Stimulated activated CD8-positive, alpha-beta memory T cell treated with anti-CD3 and anti-CD28 coated beads, Interleukin-12 subunit alpha, Interleukin-12 subunit beta, amount 100 ng/mL, for 24 hours (primary cell): ENCODE measurements around the gene DEPP1.

Experiments used
- DNase-seq: peaks from one replicate; pipeline ENCODE4 v3.0.0-alpha.2; 2020; ENCODE audit errors: extremely low read depth

DEPP1 gene

DNA sequence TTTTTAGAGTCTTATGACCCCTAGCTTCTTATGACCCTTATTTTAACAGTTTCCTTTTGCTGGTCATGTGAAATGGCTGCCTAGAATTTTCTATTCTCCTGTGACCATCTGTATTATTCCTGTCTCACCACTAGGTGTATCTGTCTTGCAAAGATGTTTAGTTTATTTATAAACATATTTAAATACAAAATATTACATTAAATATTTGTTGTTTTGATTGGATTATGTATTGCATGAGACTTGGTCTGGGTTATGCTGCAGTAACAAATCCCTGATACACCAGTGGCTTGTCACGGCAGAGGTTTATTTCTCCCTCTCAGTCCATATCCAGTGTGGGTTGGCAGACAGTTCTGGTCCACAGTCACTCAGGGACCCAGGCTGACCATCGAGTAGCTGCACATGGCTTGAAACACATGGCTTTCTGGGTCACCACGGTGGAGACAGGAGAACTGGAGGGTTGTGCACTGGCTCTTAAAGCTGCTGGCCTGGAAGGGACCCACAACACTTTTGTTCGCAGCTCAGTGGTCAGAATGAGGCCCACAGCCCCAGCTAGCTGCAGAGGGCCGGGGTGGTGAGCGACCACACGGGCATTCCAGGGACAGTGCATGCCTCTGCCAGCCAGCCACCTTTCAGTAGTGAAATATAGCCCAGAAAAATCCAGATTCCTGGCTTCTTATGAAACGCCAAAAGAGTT is 11.6 kb downstream of the DEPP1 start:
- no peak for DNase-seq

GRCh38 chr10:44966129-44966815 is 12.3 kb downstream of the DEPP1 start:
- DNase-seq = no peak

DNA sequence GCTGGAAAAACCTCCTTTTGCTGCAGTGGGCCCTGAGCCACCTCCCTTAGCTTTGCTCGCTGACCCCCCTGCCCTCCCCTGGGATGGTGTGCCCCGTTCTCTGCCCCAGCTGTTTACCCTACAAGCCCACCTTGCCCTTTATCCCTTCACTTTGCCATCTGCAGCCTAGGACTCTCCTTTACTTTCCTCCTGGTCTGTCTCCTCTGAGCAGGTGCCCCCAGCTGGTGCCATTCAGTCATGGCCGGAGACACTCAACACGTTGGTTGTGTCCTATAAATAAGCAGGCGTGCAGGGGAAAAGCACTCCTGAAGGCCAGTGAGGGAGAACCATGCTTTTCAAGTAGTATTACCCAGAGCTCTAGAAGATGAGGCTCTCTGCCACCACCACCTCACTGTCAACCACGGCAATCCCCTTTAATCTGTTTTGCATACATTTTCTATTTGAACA is 12.9 kb downstream of the DEPP1 start:
- DNase-seq = no peak

DNA sequence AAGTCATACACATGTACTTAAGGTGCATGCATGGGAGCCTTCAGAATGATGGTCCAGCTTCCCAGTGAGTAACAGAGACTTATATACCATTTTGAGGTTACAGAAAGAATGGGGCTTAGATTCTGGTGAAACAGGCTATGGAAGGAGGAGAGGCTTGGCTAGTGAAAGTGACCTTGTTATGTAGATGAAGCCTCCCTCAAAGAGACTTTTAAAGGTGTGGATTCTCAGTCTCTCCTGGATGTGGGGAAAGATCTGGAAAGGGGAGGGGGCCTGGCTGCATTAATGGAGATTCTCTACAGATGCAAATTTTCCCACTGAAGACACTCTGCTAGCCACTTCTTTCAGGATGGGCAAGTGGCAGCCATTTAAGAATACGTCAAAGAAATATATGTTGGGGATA is 13.5 kb downstream of the DEPP1 start:
- DNase-seq = no peak

DNA sequence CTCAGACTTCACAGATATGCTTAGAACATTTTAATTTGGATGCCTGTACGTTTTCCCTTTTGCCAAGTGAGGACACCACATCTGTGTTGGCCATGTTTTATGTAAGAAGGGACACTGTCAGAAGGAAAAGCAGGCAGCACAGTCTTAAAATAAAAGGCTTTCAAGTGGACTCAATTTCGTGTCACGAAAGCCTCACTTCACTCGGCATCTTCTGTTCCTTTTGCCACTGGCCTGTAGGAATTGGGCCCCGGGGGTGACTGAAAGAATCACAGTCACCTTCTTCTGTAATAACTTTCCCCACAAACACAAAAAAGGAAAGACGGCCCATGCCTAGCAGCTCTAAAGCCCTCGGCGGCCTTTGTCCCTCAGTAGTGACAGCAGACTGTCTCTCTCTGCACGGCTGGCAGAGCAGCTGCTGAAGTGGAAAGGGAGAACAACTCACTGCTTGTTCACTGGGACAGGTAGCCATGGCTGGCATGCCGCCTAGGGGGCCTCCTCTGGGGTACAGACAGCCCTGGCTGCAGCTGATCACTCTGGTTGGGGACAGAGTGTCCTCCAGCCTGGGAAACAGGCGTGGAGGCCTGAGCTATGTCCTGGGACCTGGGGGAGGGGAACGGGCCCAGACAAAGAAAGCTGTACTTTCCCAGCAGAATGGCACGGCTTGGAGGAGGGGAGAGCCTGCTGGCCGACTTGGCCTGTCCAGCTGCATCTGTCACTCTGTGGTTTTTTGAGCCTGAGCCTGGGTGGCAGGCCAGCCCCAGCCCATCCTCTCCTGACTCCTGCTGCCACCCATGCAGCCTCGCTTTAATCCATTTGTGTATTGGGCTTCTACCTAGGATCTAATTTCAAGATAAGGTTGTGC is 14.6 kb downstream of the DEPP1 start:
- no peak for DNase-seq

- DNase-seq = no peak
Observed at GRCh38 chr10:44962870-44963738, 15.5 kb downstream of the DEPP1 start.

- no peak for DNase-seq
Observed at GRCh38 chr10:44961931-44962750, 16.5 kb downstream of the DEPP1 start.

DNA sequence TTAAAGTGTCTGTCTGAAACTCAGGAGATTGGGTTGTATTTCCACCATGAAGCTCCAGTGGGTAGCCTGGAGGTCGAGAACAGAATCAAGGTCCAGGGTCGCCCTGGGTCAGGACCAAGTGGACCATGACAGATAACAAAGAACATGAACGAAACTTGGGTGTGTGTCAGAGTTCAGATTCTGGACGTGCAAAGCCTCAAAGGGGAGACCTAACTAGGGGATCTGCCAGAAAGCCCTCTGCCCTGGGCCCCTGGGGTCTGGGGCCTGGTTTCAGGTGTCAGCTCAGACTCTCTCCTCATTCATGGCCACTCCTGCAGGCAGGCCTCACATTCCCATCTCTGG is 17.4 kb downstream of the DEPP1 start:
- DNase-seq = no peak

DNA sequence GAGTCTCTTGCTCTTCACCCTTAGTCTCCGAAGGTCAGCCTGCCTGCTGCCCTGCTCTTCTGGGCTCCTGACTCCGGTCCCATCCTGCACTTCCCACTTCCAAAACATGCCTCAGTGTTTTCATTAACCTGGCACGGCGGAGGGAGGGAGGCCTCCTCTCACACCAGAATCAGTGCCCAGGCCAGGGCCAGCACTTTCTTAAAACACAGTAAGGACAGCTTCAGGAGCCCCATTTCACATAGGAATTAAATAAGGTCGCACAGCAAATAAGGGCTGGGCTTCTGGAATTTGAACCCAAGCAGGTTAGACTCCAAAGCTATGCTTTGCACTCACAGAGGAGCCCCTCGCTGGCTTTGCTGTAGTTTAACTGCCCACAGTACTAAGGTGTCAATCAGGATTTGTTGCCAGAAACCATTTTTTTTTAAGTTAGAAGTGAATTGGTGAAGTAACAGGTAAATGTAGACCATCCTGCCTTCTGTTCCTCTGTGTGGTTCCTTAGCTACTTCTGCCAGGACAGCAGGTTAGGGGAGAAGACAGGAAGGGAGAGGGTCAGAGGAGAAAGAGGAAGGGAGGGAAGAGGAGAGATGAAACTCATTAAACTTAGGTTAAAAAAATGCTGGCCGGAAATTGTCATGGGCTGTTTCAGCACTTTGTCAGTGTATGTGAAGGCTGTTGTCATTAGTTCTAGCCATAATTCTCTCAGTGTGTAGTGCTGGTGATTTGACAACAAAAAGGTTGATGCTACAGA is 18.0 kb downstream of the DEPP1 start:
- DNase-seq = no peak

GRCh38 chr10:44960088-44960460 is 18.5 kb downstream of the DEPP1 start:
- DNase-seq = no peak

DNA sequence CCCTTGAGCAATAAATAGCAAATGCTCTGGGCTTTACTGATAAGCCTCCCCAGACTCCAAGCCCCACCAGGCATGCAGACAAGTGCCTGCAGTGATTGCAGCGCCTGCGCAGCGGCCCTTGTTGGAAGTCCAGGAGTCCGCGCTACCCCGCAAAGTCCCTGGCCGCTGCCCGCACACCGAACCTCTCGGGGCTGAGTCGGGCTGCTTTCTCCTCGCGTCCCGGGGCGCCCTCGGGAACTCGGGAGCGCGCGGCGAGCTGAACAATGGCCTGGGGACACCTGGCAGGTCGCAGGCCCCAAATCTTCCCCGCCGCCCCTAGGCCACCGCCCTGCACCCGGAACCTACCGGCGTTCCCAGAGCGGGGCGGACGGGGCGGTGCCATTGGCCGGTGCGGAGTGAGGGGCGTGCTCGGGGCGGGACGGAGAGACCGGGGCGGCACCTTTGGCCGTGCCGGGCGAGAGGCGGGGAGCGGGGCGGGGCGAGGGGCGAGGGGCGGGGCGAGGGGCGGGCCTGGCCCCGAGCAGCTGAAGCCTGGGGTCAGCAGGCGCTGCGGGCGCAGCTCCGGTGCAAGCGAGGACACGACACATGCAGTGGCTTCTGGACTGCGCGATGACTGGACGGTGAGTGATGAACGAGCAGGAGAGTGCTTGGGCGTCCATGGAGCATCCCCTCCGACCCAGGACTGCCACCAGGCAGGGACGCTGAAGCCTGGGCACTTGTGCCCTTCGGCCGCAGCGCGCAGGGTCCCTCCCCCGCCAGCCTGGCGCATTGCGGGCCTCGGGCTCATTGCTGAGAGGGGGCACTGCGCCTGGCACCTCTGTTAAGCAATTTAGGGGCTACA is 19.1 kb downstream of the DEPP1 start, which contains the start of gene RASSF4:
RASSF4 (plus strand) TSS at position 556 of the 841 bp plus-strand sequence. CDS start 10,401 bp downstream, outside the sequence.
- peak; percentile 75 for DNase-seq

DNA sequence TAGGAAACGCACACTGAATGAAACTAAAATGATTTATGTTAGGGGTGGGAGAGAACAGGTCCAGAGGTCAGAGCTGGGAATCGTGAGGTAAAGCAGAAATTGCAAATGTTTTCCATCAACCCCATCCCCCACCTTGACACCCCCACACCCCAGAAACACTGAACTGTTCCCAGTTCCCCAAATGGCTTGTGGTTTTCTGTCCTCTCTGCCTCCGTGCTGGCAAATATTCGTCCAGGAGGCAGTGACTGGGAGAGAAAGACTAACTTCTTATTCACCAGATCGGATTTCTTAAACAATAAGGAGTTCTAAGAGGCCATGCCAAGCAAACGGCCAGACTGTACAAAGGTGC is 19.7 kb downstream of the DEPP1 start:
- DNase-seq = no peak

DNA sequence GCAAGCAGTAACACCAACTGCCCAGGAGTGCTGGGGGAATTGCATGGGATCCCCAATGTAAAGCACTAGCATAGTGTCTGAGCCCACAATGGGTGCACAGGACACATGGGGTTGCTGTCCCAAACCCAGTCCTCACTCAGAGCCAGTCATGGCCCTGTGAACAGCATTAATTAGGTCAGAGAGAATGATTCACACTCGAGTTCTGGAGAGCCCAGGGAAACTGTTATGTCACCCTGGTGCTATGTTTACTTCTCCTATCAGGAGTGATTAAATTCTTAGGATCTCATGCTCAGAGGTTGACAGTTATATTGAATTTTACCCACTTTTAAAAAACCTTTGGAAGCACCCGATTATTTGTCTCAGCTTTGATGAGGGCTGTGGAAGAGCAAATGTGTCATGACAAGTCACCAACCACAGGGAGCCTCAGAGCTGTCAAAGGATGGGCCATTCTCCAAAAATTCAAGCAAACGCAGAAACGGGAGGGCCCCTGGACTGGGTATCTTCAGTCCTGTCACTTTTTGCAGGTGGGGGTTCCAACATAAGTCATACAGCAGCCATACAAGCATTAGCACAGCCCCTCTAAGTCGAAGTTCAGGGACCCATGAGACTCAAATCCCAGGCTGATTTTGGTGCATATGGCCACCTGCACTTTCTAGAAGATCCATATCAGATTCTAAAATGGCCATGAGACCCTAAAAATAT is 20.3 kb downstream of the DEPP1 start:
- DNase-seq = no peak

DNA sequence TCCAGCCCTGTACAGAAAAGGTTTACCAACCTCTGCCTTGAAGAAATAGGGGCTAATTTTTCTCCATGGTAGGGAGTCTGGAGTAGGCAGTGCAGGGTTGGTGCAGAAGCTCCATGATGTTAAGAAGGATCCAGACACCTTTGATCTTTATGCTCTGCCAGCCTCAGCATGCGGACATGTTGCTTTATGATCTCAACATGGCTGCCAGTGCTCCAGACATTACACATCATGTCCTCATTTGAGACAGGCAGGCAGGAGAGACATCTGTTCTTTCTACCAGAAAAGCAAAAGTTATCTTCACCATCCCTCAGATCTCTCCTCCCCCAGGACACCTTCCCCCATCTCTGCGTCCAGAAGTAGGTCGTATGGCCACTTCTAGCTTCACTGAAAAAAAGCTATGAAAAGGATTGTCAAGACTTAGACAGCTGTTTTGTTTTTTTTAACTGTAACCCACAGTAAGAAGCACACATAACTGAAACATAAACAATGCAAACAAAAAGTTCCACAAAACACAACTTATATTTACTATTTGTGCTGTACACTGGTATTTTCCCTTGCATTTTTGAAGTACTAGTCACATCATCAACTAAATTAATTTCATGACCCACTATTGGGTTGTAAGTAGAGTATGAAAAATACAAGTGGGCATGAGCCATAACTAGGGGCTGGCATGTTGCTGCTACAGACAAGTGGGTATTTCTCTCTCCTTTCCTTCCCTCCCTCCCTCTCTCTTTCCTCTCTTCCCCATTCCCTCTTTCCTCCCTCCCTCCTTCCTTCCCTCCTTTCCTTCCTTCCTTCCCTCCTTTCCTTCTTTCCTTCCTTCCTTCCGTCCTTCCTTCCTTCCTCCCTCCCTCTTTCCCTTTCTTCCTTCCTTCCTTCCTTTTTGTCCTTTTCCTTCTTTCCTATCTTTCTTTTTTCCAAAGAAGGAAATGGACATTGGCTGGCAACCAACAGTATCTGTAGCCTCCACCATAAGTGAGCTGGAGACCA is 21.6 kb downstream of the DEPP1 start:
- no peak for DNase-seq

DNA sequence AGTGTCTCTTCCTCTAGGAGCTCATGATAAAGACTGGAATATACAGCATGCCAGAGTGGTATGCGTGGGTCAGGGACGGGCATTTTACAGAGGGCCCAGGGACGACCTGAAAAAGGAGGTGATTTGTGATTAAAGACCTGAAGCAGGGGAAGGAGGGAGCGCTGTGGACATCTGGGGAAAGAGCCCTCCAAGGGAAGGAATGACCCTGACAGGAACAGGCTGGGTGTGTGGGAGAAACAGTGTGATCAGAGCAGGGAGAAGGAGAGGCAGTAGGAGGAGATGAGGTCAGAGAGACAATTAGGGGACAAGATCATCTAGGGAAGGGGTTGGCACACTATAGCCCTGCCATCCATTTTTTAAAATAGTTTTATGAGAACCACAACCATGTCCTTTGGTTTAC is 22.4 kb downstream of the DEPP1 start:
- DNase-seq = no peak

DNA sequence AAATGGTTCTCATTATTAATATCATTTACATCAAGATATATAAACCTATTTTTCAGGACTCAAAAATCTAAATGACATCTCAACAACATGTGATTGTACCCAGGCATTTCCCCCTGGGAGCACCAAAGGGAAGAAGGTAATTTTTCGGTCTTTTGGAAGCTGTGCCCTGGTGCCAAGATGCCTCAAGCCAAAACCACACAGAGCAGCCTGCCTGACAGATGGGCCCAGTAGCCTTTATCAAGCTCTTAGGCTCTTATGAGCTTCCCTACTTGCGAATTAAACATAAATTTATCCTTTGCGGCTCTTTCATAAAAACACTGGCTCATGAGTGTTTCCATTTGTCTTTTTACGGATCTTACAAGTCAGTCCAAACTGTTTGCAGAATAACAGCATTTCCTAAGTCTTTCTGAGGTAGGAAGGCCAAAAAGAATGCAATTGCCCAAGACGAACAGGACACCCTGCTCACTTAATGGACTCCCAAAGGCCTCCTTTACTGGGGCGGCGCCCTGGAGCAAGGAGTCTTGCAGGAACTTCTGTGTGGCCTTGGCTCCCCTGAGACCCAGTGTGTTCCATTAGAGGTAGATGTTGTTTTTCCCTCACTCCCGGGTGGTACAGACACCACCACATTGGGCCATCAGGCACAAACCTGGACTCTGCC is 23.1 kb downstream of the DEPP1 start:
- no peak for DNase-seq

- no peak for DNase-seq
Observed at GRCh38 chr10:44954962-44955361, 23.6 kb downstream of the DEPP1 start.
